OCI-LY7 (cell line): ENCODE results near the gene SYK.

Experiments
- EZH2phosphoT487 ChIP-seq: fragments of 200-600 bp; sonication (generic); IDR thresholded peaks from 2 replicates; pipeline ENCODE4 v1.6.1; 2018; ENCODE audit warnings: low read depth, borderline replicate concordance, mild to moderate bottlenecking, mixed run types, antibody characterized with exemption, low read length, moderate library complexity, mixed read lengths
- TF ChIP-seq, protein P1 (sequence below): fragments of 200-600 bp; sonication (generic); conservative IDR thresholded peaks from 2 replicates; pipeline ENCODE4 v1.5.1; 2014; ENCODE audit warnings: mild to moderate bottlenecking, antibody characterized with exemption, low read length, moderate library complexity, mixed read lengths

DNA sequence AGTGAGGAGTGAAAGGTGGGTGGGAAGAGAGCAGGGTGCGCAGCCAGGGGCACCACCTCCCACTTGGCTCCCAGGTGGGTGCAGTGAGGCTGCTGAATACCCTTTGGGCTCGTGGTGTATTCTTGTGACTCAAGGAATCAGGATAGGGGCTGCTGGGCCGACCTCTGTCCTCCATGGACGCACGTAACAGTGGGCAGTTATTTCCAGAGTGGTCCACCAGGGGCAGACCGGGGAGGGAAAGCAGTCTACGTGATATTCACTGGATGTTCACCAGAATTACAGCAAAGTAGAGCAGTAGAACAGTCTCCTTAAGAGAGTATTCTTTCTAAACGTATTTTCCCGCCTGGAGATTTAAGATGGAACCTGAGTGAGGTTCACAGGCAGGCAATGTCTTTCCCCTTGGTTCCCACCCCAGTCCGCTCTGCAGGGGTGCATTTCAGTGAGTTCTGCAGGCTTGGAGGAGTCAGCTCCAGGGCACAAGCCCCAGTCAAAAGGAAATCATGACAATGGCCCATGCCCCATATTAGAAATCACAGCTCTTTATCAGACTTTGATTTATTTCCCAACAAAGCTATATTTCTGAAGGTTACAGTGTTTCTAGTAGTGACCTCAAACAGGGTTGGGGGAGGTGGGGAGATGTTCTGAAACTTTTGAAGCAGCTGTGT lies 88.7 kb downstream of the SYK start:
- TF ChIP-seq, protein P1, sequence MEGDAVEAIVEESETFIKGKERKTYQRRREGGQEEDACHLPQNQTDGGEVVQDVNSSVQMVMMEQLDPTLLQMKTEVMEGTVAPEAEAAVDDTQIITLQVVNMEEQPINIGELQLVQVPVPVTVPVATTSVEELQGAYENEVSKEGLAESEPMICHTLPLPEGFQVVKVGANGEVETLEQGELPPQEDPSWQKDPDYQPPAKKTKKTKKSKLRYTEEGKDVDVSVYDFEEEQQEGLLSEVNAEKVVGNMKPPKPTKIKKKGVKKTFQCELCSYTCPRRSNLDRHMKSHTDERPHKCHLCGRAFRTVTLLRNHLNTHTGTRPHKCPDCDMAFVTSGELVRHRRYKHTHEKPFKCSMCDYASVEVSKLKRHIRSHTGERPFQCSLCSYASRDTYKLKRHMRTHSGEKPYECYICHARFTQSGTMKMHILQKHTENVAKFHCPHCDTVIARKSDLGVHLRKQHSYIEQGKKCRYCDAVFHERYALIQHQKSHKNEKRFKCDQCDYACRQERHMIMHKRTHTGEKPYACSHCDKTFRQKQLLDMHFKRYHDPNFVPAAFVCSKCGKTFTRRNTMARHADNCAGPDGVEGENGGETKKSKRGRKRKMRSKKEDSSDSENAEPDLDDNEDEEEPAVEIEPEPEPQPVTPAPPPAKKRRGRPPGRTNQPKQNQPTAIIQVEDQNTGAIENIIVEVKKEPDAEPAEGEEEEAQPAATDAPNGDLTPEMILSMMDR = 0 out of 2 replicates have a peak, but pooled peaks have one; percentile 16
- TF ChIP-seq EZH2phosphoT487 = no peak
